HG03469 (cell line): ENCODE data around the gene PVALB.
A peak's percentile ranks its signal among the peaks of the same experiment; 100 is the strongest.

Experiments
- ATAC-seq: cut with Tn5 transposase; IDR thresholded peaks from one replicate; pipeline ENCODE4 v1.9.1; 2021; ENCODE audit warnings: mild to moderate bottlenecking, moderate library complexity, moderate number of reproducible peaks; ENCODE audit not compliant: unreplicated experiment

PVALB gene, protein sequence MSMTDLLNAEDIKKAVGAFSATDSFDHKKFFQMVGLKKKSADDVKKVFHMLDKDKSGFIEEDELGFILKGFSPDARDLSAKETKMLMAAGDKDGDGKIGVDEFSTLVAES

DNA sequence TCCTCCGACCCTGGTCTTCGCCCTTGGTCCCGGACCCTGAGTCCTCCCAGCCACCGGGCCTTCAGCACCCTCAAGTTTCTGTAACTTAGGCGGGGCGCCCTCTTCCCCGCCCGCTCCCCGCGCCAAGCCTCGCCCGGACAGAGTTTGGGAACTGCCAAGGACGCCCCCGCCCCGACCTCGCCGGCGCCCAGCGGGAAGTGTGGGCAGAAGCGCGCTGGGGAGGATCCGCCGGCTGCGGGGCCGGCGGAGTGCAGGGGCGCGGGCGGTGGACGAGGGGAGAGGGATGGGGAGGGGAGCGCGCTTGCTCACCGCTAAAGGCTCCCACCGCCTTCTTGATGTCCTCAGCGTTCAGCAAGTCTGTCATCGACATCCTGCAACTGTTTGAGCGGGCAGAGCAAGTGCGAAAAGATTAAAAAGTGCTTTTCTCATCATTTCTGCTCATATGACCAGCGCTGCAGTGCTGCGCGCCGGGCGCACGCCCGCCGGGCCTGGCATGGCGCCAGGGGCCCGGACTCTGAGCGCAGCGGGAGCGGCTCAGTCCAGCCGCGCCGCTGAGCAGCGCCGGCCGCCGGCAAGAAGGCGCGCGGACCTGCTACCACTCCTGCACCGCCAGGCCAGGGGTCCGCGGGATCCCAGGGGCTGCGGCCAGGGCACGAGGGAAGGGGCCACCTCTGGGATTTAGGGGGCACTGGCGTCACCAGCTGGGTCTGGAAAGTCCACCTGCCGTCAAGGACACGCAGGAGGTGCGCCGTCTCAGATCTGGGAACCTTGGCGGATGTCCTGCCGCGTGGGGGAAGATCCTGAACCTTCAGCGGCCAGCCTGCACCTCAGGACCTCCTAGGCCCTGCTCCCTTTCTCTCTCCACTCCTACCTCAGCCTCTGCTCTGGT lies at the start of gene PVALB:
PVALB (minus strand) TSS at position 400 of the 889 bp plus-strand sequence; CDS start at position 370, 30 bp downstream.
- ATAC-seq: no peak

DNA sequence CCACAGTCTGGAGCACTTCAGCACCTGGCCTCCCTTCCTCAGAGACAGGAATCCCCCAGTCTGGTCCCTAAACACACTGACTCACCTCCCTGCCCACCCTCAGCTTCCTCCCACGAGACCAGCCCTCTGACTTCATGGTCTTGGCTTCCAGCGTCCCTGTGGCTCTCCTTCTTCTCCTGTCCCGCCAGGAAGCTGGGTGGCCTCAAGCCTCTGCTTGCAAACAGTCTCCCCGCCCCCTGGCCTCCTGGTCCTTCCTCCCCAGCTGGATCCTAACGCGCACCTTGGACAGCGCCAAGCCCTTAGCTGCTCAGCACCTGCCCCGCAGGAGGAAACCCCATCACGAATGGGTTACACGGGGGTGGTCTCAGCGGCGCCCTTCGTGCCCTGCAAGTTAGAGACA lies 48.5 kb upstream of the PVALB start:
- ATAC-seq: no peak

DNA sequence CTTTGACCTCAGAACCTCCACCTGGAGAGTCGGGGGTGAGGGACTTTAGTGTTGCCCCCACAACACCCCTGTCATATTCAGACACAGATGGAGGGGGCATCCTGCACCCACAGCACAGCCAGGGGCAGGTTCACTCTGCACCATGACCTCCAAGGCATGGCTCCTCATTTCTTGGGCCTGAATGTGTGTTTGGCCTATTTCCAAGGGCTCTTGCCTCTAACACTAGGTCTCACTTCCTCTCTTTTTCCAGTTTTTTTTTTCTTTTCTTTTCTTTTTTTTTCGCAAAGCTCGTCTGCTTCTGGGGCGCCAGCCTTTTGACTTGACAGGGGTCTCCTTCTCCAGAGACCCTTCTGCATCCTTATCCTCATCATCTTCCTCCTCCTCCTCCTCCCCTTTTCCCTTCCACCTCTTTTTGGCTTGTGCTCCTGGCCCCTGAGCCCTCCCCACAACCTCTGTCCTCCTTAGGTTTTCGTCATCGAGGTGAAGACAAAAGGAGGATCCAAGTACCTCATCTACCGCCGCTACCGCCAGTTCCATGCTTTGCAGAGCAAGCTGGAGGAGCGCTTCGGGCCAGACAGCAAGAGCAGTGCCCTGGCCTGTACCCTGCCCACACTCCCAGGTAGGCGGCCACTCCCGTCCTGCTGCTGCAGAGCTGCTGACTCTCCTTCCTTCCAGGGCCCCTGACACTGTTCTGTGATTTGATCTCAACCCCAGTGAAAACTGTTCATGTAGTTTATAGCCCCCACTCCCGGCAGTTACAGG lies 47.8 kb upstream of the PVALB start:
- no peak for ATAC-seq

DNA sequence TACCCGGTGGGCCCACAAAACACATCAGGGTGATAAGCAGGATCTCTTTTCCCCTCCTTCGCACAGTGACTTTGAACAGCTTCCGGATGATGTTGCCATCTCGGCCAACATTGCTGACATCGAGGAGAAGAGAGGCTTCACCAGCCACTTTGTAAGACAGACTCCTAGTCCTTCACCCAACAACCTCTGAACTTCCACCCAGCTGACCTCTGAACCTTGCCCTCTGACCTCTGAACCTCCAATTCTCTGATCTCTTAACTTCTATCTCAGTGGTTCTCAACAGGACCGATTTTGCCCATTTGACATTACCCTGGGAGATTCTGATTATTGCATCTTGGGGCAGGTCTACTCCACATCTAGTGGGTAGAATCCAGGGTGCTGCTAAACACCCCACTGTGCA lies 47.1 kb upstream of the PVALB start:
- no peak for ATAC-seq

DNA sequence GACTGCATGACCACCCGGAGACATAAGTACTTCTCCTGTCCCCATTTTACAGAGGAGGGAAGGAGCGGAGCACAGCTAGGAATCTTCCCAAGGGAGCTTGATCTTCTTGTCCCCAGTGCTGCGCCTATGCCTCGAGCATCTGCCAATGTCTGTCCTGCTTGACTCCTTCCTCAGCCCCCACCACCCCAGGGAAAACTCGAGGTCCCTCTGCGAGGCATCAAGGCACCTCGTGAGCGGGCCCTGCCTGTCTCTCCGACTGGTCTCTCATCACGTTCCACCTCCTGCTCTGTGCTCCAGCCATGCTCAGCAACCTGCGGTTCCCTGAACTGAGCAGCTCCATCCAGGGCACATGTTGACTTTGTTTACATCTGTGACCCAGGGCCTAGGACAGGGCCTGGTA lies 46.4 kb upstream of the PVALB start:
- no peak for ATAC-seq

DNA sequence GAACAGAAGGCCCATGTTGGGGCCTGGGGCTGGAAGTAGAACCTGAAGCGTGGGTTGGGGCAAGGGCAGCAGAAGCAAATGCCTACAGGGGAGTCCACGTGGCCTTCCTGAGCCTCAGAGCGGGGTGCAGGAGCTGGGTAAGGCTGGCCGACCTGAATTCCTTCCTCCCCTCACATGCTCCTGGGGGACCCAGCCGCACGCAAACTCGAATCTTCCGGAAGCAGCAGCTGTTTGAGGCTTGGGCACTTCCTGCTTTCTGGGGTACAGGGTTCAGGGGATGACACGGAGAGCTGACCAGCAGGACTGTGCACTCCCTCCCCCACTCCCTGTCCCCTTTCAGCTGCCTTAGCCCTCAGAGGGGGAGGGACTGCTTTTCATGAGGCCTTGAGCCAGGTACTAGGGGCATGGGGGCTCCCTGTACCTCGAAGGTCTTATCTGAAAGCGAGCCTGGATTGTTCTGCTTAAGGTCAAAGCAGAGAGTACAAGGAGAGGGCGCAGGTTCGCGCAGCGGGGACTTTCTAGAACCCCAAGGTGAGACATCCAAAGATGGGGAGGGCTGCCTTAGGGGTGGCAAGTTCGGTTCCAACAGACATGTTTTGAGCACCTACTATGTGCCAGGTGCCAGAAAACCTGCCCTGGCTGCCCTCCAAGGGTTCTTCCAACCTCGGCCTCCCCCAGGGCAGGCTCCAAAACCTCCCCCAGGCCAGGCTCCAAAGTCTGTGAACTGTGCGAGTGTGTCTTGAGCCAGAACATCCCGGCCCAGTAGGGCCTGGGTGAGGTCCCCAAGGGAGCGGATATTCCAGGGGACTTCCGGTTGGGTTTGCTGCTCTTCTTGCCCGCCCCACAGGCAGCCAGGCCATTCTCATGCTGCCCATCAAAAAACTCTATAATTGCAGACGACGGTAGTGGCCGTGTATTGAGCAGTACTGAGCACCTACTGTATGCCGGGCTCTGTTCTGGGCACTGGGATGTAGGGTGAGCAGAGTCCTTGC lies 45.7 kb upstream of the PVALB start:
- no peak for ATAC-seq

DNA sequence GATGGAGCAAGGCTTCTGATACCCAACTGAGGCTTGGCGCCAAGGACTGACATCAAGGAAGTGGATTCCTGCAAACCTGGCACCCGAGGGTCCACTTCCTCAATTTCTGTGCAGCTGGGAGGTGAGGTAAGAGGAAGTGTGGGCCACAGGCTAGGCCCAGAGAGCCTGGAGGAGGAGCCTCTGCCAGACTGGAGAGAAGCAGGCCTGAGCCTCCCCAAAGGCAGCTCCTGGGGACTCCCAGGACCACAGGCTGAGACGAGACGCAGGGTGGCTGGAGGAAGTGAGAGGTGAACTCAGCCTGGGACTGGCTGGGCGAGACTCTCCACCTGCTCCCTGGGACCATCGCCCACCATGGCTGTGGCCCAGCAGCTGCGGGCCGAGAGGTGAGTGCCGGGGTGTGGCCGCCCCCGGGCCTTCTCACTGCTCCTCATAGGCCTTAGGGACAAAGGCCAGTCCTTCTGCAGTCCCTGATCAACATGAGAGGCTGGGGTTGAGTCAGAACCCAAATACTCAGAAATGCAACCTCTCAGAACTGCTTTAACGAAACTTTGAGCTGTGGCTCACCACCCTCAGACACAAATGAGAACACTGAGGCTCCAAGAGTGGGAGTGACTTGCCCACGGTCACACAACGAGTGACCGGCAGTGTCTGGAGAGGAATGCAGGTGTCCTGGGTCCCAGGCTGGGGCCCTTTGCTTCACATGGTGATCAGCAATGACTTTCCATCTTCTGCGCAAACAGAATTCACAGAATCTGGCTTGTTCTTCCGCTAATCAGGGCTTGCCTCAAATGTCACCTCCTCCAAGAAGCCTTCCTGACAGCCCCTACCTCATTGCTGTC lies 44.2 kb upstream of the PVALB start, which contains the start of gene NCF4:
NCF4 (plus strand) TSS at position 186 of the 839 bp plus-strand sequence; CDS start at position 352, 166 bp downstream.
- peak; percentile 36 for ATAC-seq

DNA sequence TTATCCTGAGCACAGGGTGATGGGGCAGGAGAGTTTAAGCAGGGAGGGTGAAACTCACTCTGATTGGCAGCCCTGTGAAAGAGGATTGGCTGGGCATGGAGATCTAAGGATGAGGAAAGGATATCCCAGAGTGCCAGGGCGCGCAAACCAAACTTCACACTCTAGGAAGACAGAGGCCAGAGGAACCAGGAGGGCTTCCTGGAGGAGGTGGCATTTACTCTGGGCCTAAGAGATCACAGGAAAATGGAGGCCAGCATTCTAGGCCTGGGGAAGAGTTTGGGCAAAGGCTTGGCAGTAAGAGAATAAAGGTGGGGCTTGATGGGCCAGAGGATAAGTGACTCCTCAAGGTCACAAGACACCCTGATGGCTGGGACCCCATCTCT lies 43.6 kb upstream of the PVALB start:
- ATAC-seq: no peak

DNA sequence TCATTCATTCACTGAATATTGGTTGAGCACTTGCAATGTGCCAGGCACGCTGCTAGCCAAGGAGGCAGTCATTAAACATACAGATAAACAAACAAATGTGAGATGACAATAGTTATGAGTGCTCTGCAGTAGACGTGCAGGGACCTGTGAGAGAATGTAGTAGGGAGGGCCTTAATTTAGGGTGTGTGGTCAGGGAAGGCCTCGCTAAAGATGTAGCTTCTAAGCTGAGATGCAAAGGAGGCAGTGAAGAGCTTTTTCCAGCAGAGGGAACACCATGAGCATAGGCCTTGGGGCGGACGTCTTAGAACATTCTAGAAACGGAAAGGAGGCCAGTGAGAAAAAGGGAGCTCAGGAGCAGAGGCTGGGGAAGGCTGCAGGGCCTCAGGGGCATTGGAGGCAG lies 43.2 kb upstream of the PVALB start:
- no peak for ATAC-seq

DNA sequence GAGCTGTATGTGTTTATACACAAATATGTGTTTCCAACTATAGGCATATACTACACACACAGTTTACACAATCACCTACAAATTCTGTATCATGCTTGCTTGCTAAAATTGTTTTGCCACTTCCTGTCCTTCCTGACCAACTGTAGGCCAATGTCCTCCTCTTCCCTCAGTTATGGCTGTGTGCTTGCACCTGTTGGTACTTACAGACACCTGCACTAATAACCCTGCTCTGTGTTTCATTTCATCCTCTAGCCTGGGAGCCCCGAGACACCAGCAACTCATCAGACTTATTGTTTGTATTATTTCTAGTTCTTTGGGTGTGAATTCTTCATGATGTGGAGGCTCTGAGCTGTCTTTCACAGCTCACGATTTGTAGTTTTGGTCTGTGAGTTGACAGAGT lies 42.1 kb upstream of the PVALB start:
- ATAC-seq: no peak

DNA sequence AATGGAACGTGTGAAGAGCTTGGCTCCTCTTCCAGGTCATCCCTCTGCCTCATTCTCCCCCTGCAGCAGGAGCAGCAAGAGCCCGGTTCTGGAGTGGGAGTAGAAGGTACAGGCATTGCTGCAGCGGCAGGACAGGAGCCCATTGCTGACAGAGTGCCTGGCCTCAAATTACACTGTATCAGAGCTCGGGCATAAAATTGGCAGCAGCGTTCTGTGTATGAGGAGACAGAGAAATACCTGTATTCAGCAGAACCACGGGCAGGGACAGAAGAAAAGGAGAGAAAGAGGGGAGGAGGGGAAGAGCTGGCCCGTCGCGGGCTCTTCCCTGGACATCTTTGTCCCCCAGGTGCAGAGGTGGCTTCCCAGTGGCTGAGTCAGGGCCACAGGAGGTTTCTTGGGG lies 41.3 kb upstream of the PVALB start:
- ATAC-seq: no peak

DNA sequence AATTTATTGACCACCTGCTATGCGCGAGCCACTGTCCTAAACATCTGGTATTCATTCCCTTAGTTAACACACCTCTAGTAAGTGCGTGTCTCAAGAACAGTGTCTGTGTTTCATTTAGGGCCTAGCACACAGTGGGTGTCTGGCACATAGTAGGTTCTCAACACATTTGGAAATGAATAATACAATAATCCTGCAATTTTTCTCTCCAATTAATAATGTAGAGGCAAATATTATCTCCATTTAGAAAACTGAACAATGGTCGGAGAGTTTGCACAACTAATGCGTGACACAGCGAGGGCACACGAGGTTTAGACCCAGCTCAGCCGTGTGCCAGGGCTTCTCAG lies 39.9 kb upstream of the PVALB start:
- ATAC-seq: no peak

DNA sequence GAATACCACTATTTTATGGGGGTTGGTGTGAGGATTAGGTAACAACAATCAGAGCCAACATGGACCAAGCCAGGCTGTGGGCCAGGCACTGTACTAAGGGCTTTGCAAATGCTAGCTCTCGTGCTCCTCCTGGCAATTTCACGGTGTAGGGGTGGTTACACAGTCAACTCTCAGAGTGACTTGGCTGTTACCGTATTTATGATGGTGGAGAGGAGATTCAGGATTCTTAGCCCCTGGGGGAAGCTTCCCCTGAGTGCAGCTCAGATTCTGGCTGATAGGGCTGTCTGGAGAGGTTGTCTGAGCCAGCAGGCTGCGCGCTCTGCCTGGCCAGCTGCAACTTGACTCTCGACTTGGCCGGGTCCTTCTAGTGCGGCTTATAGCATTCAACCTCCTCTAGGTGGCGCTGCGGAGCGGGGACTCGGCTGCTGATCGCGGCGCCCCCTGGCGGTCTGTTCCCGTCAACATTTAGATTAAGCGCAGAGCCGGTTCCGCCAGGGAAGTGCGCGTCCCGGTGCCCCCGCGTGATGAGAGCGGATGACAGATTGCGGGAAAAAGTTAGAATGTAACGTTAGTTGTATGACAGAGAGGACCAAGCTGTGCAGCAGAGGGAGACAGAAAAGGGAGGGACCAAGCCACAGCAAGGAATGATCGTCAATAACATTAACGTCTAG lies 39.4 kb upstream of the PVALB start:
- no peak for ATAC-seq

DNA sequence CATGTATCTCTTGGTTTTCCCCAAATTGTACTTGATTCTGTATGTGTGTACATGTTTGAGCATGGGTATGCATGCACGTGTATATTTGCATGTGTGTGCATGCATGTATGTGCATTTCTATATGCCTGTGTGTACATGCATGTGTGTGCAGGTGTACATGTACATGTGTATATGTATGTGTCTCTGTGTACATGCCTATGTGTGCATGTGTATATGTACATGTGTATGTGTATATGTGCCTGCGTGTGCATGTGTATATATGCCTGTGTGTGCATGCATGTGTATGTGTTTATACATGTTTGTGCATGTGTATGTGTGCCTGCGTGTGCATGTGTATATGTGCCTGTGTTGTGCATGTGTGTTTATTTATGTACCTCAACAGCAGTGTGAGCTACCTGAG lies 38.6 kb upstream of the PVALB start:
- ATAC-seq: no peak

DNA sequence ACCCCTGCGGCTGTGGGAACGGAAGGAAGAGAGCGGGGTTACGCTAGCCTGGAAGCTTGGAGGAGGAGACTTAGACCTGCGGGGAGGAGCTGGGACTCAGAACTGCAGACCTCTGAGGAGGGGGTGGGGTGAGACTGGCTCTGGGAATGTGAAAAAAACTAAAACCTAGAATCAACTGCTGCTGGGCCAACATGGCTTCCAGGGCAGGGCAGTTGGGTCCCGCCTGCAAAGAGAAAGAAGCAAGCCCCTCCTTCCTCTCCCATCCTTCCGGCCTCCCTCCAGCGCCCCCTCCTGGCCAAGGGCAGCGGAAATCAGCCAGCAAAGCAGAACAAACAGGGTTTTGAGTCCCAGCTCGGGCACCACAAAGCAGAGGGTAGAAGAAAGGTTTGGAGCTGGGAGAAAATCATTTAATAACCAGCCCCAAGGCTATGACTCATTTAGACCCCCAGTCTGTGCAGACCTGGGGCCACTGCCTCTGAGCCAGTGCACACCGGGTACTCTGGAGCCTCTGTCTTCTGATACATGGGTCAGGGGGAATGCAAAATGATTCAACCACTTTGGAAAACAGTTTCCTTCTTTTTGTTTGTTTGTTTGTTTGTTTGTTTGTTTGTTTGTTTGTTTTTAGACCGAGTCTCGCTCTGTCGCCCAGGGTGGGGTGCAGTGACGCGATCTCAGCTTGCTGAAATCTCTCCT lies 36.7 kb upstream of the PVALB start:
- ATAC-seq: no peak

DNA sequence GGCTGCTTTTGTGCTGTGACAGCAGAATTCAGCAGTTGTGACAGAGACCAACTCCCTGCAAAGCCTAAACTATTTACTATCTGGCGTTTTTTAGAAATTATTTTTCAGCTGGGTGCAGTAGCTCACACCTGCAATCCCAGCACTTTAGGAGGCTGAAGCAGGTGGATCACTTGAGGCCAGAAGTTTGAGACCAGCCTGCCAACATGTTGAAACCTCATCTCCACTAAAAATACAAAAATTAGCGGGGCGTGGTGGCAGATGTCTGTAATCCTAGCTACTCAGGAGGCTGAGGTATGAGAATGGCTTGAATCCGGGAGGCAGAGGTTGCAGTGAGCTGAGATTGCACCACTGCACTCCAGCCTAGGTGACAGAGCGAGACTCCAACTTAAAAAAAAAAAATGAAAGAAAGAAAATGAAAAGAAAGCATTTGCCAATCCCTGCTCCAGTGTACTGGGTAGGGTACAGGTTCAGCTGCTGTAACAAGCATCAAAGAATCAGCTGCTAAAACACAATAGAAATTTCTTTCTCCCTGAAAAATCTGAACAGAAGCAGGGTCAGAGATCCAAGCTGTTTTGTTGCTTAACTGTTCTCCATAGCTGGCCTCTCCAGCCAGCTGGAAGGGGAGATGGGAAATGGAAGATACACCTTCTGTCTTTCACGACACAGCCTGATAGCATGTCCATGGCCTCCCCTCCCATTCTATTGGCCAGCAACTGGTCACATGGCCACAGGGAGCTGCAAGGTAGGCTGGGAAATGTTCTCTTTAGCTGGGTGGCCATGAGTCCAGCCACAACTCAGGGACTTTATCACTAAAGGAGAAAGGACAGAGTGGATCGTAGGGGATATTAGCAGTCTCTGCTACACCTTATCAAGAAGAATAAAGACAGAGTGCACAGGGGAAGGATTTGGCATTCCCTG lies 35.5 kb upstream of the PVALB start:
- ATAC-seq: no peak

DNA sequence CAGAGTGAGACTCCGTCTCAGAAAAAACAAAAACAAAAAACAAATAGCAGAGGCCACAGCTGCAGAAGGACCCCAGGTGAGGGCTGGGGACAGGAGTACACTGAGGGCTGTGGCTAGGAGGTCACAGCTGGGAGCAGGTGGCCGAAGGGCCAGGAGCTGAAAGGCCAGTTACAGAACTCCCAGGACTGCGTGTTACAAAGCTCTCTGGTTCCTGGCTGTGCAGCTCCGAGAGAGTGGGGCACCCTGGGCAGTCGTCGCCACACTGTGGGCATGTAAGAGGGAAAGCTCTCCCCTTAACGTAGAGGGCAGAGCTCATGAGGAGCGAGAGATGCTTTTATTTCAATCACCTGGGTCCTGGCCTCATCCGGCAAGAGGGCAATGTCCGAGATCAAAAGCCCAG lies 33.8 kb upstream of the PVALB start:
- no peak for ATAC-seq

DNA sequence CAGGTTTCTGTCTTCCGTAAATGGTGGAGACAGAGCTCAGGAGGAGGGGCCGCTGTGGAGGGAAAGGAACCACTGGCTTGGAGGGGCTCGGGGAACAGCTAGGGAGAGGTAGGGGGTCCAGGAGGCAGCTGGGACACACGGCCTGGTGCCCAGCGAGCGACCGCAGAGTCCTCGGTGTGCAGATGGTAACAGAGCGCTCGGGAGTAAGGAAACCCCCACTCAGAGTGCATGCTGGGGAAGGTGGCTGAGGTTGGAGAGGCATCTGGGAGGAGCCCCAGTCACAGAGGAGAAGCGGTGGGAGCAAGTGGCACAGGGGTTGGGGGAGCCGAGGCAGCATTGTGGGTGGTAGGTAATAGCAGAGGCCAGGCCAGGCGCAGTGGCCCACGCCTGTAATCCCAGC lies 33.2 kb upstream of the PVALB start:
- no peak for ATAC-seq
